Measurements from ENCODE around the gene SPNS3. TPM values are rescaled to one million over a fixed set of nuclear protein-coding genes. Genes with fewer than 3 reads are reported as not detected.

Gene SPNS3
- total RNA-seq, 2 experiments from 2014 or later: 11.7 to 14.3 TPM

DNA sequence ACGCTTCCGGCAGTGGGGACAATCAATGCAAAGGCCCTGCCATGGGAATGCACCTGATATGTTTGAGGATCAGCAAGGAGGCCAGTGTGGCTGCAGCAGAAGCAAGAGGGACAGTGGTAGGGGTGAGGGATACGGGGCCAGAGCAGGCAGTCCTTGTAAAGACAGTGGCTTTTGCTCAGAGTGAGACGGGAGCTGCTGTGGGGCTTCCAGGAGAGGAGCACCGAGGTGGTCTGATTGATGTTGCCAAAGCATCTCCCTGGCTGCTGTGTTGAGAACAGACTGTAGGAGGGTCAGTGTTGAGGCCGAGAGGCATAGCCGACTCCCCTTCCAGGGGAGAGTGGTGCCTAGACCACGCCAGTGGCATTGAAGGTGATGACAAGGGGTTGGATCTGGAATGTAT is 53.6 kb downstream of the SPNS3 start:
- DNase-seq: no peak
- Mint-ChIP-seq H3K36me3 (peaks cover 5% of the 10 kb centered on the region), H3K9me3 (no peaks in the 10 kb centered on the region), H3K4me1 (peaks cover 27% of the 10 kb centered on the region), H3K27me3 (no peaks in the 10 kb centered on the region), H3K27ac (no peak overlapping the region), H3K4me3 (no peak overlapping the region)

DNA sequence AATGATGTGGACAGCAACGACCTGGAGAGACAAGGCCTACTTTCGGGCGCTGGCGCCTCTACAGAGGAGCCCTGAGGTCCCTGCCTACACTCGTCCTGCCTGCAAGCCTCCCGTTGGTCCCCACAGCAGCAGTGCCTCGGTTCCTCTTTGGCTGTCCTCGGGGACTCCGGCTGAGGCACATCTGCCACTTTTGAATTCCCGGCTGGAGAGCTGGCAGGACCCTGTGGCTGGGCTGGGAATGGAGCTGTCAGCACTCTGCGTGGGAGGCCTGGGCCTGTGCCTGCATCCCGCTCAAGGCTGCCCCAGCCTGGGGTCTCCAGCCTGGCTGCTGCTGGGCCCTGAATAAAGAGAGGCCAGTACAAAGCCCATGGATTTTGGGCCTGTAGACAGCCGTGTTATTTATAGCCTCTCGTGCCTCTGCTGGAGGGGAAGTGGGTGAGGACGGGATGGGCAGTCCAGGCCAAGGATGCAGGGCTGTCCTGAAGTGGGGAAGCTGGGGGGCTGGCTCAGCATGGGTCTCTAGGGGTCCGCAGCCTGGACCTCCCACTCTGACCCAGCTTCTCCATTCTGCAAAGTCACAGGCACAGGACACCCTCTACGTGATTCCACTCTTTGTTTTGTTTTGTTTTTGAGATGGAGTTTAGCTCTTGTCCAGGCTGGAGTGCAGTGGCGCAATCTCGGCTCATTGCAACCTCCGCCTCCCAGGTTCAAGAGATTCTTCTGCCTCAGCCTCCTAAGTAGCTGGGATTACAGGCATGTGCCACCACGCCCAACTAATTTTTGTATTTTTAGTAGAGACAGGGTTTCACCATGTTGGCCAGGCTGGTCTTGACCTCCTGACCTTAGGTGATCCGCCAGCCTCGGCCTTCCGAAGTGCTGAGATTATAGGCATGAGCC is 54.3 kb downstream of the SPNS3 start:
- no peak overlapping the region for H3K4me3 Mint-ChIP-seq
- no peak for DNase-seq
- H3K4me1 Mint-ChIP-seq: peaks cover 26% of the 10 kb centered on the region
- H3K36me3 Mint-ChIP-seq: peaks cover 3% of the 10 kb centered on the region
- no peaks in the 10 kb centered on the region for H3K9me3 Mint-ChIP-seq
- H3K27ac Mint-ChIP-seq: no peak overlapping the region
- no peaks in the 10 kb centered on the region for H3K27me3 Mint-ChIP-seq

DNA sequence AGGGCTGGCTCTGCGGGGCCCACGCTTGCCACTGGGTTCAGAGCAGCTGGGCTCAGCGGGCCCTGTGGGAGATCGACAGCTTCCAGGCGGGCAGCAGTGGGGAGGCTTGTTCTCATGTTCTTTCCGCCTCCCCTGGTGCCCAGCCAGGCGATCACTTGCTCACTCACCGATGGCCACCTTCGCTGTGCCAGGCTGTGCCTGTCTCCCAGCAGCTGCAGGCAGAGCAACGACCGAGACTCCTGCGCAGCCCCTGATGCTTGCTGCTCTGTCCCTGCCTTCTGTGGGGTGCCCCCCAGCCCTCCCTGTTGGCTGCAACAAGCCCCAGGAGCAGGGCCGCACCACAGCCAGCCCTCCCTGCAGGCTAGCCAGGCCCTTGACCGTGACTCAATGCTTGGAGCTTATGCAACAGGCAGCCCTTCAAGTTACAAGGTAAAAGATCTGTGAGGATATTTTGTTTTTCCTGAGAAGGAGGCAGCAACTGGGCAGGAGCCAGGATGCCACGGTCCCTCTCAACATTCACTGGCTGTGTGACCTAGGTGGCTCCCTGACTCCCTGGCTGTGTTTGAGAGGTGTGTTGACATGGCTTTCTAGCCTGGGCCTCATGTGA is 55.4 kb downstream of the SPNS3 start:
- H3K27me3 Mint-ChIP-seq: no peaks in the 10 kb centered on the region
- DNase-seq: no peak
- peaks cover 3% of the 10 kb centered on the region for H3K36me3 Mint-ChIP-seq
- no peak overlapping the region for H3K27ac Mint-ChIP-seq
- H3K4me3 Mint-ChIP-seq: no peak overlapping the region
- peaks cover 23% of the 10 kb centered on the region for H3K4me1 Mint-ChIP-seq
- no peaks in the 10 kb centered on the region for H3K9me3 Mint-ChIP-seq

DNA sequence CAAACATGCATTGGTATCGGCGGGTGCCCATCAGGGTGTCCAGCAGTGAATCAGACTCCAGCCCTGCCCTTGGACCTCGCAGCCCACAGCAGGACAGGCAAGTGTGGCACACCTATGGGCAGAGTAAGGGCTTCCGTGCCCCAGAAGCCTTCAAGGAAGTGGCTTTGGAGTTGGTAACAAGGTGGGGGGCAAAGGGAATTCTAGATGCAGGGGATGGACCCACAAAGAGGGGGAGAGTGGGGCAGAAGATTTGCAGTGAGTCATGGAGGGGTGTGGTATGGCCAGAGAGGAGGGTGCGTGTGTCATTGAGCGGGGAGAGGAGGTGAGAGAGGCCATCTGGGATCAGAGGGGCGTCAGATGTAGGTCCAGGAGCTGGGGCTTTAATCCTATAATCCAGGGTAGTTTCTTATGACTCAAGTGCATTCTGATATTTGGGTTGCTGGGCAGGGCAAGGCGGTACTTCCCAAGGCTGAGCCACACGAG is 56.4 kb downstream of the SPNS3 start:
- Mint-ChIP-seq H3K4me1 (peaks cover 18% of the 10 kb centered on the region), H3K4me3 (no peak overlapping the region), H3K27me3 (no peaks in the 10 kb centered on the region), H3K36me3 (no peaks in the 10 kb centered on the region), H3K27ac (no peak overlapping the region), H3K9me3 (no peaks in the 10 kb centered on the region)
- no peak for DNase-seq

DNA sequence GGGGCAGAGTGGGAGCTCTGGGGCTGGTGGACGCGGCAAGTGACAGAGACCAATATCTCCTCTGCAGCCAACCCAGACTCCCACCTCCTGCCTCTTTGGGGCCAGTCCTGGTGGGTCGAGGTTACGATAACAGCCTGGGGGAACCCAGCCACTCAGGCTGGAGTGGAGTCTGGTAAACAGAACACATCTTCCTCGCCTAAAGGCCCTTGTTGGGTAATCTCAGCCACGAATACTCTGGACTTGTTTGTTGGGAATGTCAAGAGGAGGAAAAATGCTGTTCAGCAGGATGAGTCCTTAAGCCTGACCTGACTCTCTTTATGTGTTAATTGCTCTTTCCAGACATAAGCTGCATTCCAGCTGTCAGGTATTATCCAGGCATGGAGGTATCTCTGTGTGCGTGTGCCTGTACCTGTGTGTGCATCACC is 56.9 kb downstream of the SPNS3 start:
- no peaks in the 10 kb centered on the region for H3K9me3 Mint-ChIP-seq
- no peak for DNase-seq
- H3K4me1 Mint-ChIP-seq: peaks cover 14% of the 10 kb centered on the region
- H3K36me3 Mint-ChIP-seq: no peaks in the 10 kb centered on the region
- H3K27ac Mint-ChIP-seq: no peak overlapping the region
- H3K4me3 Mint-ChIP-seq: no peak overlapping the region
- H3K27me3 Mint-ChIP-seq: no peaks in the 10 kb centered on the region

DNA sequence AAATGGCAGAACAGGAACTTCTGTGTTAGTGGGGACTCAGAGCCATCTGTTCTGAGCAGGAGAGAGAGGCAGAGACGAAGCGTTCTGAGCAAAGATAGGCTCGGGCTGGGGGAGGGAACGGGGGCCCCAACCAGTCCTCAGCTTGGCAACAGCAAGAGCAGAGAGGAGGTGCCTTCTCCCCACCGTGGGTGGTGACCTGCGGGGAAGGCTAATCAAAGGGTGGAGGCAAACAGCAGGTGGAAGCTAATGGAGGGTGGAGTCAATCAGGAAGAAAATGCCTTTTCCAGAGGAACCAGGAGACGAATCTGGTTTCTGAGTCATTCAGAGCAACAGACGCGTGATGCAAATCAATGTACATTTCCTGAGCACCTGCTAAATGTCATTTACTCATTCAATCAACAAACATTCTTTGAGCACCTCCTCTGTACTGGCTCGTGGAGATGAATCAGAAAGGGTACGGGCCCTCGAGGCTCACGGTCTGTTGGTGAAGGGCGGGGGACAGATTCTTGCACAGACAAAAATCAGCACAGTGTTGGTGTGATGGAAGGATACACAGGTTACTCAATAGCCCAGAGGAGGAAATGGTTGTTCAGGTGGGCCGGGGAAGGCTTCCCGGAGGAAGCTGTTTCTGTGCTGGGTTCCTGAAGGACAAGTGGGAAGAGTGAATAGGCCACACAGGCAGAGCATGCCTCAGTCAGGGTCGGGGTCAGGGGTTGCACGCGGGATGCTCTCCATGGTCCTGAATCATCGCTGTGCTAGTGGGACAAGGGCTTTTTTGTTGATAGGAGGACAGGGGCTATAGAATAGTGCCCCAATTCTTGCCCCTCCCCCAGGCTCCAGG is 59.2 kb downstream of the SPNS3 start:
- Mint-ChIP-seq H3K9me3 (no peaks in the 10 kb centered on the region), H3K36me3 (no peaks in the 10 kb centered on the region), H3K4me1 (peaks cover 3% of the 10 kb centered on the region), H3K27ac (no peak overlapping the region), H3K4me3 (no peak overlapping the region), H3K27me3 (no peaks in the 10 kb centered on the region)
- no peak for DNase-seq

DNA sequence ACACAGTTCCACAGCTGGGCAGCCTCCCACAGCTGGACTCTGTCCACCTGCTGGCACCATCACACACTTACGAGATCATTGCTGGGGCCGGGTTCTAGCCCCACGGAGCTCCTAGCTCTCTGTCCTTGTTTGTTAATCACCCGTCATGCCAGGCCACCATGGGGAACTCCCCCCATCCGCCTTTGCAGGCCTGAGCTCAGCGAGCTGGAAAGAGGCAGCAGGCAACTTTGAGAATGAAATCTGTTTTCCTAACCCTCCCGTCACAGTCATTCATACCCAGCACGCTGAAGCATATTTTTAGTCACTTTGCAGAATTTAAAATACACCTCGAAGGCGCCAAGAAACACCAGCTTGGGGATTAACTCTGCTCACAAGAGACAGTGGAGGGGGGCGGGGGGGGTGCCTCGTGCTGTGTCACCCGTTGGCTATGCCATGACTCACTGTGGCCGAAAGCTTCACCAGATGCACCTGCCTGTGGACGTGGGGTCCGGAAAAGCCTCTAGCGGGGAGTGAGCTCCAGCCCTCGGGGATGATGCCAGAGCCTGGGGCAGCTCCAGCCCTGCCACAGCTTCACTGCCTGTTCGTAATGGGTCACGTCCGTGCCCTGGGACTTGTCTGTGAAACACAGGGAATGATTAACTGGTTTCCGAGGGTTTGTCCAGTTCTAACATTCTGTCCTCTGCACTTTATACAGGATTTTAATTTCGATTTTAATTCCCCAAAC is 63.5 kb downstream of the SPNS3 start:
- H3K9me3 Mint-ChIP-seq: no peaks in the 10 kb centered on the region
- DNase-seq: no peak
- peaks cover 25% of the 10 kb centered on the region for H3K27me3 Mint-ChIP-seq
- no peak overlapping the region for H3K4me3 Mint-ChIP-seq
- H3K4me1 Mint-ChIP-seq: peaks cover 14% of the 10 kb centered on the region
- no peak overlapping the region for H3K27ac Mint-ChIP-seq
- H3K36me3 Mint-ChIP-seq: no peaks in the 10 kb centered on the region

DNA sequence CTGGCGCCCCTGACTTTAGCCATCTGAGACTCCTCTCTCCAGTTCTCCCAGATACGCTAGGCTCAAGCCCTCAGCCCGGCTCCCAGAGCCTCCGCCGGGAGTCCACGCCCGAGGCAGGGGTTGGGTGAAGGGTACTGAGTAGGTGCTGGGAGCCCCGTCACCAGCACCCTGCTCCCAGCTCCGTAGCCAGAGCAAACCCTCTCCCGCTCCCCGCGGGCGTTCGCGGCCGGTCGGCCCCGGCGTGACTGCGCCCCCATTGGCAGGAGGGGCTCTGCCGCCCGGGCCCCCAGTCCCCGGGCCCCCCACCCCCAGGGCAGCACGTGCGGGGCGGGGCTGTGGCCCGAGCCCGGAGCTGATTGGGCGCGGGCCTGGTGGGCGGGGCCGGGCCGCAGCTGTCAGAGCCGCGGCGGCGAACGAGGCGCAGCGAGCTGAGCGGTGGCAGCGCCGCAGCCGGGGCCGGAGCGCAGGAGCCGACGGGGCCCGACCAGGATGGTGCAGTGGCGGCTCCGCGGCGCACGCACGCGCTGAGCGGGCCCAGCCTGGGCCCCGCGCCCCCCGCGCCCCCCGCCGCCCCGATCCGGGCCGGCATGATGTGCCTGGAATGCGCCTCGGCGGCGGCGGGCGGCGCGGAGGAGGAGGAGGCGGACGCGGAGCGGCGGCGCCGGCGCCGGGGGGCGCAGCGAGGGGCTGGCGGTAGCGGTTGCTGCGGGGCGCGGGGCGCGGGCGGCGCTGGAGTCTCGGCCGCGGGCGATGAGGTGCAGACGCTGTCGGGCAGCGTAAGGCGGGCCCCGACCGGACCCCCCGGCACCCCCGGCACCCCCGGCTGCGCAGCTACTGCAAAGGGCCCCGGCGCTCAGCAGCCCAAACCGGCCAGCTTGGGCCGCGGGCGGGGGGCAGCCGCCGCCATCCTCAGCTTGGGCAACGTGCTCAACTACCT is 65.0 kb downstream of the SPNS3 start, which contains the start of gene SPNS2:
Gene SPNS2, plus strand, starts transcription at position 421 of the 937 bp plus-strand sequence. Its CDS starts 167 bp downstream, at position 588.
- Mint-ChIP-seq H3K27me3 (peaks cover 31% of the 10 kb centered on the region), H3K9me3 (no peaks in the 10 kb centered on the region), H3K4me3 (peak within 1 kb of the TSS; percentile 73), H3K36me3 (no peaks in the 10 kb centered on the region), H3K4me1 (peaks cover 14% of the 10 kb centered on the region), H3K27ac (no peak within 1 kb of the TSS)
- DNase-seq: peak; percentile 76

DNA sequence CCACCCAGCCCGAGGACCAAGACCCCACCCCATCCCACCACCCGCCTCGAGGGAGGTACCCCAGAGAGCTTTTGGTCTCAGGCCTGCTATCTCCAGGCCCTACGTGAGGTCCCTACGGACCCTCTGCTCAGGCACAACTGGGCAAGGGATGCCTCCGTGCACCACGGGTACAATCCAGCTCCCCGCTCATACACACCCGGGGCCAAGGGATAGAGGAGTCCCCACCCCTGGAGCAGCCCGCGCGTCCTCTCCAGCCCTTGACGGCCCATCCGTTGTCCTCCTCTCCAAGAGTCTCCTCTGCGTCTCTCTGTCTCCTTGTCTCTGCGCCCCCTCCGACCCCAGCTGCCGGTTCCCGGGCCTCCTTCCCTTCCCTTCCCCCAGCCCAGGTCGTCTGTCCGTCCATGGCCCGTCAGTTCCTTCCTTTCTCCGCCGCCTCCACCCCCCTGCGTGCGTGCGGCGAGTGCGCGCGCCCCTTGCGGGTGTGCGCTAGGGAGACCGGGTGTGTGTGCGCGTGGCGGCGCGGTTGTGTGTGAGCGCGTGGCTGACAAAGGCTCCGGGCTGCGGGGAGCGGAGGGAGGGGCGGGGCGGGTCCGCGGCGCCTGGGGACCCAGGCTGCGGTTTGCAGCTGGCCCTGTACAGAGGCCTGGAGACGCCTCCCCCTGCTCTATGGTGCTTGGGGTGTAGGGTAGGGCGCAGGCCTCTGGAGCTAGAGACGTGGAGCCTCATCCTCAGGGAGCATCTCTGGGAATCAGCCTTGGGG is 65.9 kb downstream of the SPNS3 start:
- Mint-ChIP-seq H3K27me3 (peaks cover 31% of the 10 kb centered on the region), H3K4me3 (peak overlapping the region; percentile 73), H3K4me1 (peaks cover 23% of the 10 kb centered on the region), H3K9me3 (no peaks in the 10 kb centered on the region), H3K27ac (no peak overlapping the region), H3K36me3 (no peaks in the 10 kb centered on the region)
- DNase-seq: peak; percentile 37

DNA sequence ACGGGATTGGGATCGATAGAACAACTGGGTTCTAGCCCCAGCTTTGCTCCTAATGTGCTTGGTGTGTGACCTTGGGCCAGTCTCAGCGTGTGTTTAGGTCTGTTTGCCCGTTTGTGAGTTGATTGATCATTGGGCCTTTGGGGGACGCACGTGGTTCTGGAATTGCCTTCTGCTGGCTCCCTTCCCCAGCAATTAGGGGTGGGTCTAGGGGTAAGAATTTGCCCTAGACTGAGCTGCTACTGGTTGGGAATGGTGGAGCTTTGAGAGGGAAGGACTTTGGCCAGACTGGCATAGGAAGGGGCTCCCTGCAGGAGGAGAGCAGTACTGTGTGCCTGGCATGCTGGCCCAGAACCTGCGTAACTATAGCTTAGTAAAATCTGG is 66.4 kb downstream of the SPNS3 start:
- Mint-ChIP-seq H3K27me3 (peaks cover 31% of the 10 kb centered on the region), H3K9me3 (no peaks in the 10 kb centered on the region), H3K36me3 (no peaks in the 10 kb centered on the region), H3K27ac (no peak overlapping the region), H3K4me3 (peak overlapping the region; percentile 73), H3K4me1 (peaks cover 28% of the 10 kb centered on the region)
- no peak for DNase-seq

DNA sequence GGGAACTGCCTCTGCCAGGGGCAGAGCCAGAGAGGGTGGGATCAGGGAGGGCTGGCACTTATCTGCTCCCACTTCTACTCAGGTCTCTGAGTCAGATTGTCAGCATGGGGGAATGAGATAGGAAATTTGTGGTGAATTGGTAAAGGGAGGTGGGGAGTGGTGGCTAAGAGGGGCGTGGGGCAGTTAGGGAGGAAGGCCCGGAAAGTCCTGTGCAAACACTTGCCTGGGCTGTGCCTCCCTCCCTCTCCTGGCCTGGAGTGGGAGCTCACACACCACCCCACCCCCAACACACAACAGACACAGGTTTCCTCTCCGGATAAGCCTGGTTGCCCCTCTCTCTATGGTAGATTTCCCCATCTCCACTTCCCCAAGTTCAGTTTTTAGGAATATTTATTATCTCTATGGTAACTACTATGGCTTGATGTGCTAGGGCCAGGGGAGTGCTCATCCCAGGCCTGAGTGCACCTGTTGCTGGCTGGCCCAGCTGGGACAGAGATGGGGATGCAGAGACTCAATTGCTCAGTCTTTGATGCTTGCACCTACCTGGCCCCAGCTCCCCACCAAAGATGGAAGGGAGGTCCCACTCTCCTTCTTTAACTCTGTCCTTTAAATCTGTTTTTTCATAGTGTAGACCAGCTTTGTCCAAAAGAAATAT is 67.7 kb downstream of the SPNS3 start:
- H3K27me3 Mint-ChIP-seq: peaks cover 31% of the 10 kb centered on the region
- DNase-seq: no peak
- peaks cover 32% of the 10 kb centered on the region for H3K4me1 Mint-ChIP-seq
- H3K4me3 Mint-ChIP-seq: no peak overlapping the region
- H3K9me3 Mint-ChIP-seq: no peaks in the 10 kb centered on the region
- no peaks in the 10 kb centered on the region for H3K36me3 Mint-ChIP-seq
- H3K27ac Mint-ChIP-seq: no peak overlapping the region

DNA sequence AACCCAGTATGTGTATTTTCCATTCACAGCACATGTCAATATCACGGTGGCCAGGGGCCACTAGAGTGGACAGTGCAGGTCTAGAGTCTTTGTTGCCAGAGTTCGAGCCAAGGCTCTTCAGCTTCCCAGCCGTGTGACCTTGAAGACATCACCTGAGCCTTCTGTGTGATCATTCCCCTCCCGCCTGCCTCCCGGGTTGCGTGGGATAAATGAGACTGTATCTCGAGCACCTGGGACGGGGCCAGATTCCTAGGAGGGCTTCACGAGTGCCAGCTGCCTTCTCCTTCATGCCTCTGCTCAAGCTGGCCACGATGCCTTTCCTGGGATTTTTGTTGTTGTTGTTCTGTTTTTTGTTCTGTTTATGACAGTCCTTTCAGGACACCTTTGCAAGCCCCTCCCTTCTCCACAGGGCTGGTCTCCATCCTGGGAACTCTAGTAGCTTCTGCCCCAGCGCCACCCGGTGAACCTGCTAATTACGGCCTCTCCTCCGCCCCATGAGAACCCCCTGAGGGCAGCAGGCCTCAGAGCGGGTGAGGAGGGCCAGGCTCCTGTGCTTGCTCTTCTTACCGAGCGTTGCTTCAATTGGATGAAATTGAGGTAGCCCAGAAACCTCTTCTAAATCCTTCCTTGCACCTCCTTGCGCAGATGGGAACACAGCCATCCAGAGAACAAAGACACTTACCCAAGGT is 68.9 kb downstream of the SPNS3 start:
- Mint-ChIP-seq H3K27me3 (peaks cover 31% of the 10 kb centered on the region), H3K4me1 (peaks cover 32% of the 10 kb centered on the region), H3K4me3 (no peak overlapping the region), H3K9me3 (no peaks in the 10 kb centered on the region), H3K27ac (no peak overlapping the region), H3K36me3 (no peaks in the 10 kb centered on the region)
- no peak for DNase-seq
